ENCODE data around the gene MITF.
"Not testable (repeated sequence)": the region's sequence is repeated elsewhere in the genome, so short reads cannot be mapped to it uniquely, and the experiment has no call there.

MITF gene

DNA sequence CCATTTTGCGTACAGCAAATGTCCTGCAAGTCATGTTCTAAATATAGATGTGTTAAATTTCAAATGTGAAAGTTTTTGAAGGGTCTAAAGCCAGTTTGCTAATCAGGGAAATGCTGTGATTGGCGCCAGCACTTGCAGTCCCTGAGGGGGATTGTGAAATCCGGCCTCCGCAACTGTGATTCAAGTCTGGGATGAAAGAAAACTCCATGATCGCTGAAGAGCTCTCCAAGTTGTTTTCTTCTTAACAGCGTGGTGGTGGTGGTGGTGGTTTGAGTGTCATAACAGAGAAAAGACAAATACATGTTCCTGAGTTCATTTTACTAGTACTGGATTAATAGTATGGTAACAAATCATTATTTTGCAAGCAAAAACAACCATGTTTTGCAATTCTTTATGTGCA is 51.8 kb downstream of the MITF start:
- DNase-seq: no peak

DNA sequence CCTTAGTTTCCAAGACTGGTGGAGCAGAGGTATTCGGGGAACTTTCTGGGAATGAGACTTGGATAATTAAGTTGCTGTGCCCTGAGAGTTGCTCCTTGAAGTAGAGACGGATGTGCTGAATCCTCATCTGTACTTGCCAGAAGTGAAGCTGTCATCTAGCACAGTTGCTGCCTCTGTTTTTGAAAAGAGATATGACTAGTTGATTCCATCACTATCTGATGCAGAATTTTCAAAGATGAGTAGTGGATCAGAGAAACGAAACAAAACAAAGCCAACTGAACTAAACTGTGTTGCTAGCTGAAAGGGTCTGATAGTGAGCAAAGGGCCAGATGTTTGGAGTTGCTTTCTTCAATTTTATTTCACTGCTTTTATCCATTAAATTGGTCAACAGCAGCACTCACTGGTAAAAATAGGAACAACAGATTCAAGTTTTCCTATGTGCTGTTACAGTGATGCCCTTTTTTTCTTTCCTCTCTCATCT is 52.7 kb downstream of the MITF start:
- no peak for DNase-seq

DNA sequence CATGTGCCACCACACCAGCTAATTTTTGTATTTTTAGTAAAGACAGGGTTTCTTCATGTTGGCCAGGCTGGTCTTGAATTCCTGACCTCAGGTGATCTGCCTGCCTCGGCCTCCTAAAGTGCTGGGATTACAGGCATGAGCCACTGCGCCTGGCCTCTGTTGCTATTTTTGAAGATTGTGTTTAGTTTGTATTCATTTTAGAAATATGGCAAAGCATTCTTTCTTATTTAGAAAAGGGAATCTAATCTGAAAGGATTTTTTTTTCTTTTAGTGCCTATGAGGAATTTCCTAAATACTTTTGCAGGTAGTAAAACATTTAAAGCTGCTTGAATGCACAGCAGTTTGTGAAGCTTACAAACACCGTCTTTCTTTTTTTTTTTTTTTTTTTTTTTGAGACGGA is 56.9 kb downstream of the MITF start:
- not testable (repeated sequence) for DNase-seq

DNA sequence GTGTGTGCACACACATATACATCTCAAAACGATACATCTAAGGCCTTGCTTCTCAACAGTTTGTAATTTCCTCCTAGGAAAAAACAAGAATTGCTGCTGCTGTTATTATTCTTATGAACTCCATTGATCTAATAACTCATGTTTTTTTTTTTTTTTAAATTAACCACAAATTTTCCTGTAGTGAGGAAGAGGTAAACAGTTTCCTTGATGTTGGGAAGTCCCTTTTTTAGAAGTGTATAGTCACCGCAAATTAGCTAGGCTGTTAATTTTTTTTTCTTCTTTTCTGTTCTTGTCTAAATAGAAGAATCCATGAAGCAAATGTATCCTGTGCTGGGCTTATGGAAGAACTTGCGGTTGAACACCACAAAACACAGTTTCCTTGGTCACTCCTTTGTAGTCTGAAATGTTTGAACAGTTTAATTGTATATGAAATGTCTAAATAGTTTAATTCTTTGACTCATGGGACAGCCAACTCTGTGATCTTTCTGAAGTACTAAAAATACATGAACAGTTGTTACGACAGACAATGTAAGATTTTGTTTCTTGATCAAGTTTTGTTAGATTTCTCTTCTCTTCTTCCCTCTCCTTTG is 64.5 kb downstream of the MITF start:
- DNase-seq: no peak

DNA sequence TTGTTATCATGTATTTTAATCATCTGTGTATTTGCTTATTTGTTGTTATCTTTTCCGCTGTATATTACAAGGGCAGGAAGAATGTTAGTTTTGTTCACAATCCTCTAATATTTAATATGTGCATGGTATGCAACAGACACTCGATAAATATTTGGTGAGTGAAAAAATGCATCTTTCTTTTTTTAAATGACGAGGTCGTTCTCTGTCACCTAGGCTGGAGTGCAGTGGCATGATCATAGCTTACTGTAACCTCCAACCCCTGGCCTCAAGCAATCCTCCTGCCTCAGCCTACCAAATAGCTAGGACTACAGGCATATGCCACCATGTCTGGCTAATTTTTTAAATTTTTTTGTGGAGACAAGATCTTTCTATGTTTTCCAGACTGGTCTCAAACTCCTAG is 66.2 kb downstream of the MITF start:
- no peak for DNase-seq

DNA sequence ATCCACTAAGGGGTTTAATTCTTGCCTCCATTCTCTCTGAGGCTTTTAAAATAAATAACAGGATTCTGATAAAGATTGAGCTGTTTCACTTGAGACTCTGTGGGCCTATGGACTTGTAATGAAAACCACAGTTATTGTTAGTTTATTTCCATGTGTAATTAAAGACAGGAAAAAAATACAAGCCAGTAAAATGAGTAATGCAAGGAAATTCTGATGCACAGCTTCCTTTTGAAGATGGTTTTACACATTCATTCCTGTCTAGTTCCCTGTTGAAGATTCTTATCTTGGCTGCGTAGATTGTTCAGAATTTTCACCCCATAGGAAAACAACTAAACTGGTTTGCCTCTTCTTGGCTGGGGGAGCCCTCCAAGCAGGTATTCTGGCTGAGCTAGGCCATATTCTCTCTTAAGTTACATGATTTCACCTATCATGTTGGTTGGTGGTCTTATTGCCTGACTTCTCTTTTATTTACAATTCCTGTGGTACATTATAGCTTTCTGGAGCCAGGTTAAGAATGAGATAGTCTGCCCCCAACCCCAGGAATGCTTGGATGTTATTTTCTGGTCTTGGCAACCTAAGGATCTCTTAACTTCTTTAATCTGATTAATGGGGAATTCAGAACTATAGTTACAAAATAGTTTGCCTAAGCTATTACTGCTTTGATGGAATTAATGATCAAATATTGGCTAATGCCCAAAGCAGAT is 67.6 kb downstream of the MITF start:
- no peak for DNase-seq

DNA sequence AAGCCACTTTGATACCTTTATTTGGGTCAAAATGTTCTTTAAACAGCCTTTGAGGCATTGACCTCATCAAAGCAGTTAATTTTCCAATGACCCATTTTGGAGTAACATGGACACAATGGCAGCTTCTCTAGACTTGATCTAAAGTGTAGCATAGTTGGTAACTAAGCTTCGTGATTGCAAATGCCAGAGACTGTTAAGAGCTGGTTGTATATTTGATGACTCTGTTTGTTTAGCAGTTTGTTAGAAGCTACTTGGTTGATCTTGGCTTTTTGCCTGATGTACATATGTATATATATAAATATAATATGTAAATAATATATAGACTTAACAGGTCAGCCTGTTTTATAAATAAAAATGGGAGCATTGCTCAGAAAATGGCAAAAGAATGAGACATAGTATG is 68.4 kb downstream of the MITF start:
- DNase-seq: no peak

DNA sequence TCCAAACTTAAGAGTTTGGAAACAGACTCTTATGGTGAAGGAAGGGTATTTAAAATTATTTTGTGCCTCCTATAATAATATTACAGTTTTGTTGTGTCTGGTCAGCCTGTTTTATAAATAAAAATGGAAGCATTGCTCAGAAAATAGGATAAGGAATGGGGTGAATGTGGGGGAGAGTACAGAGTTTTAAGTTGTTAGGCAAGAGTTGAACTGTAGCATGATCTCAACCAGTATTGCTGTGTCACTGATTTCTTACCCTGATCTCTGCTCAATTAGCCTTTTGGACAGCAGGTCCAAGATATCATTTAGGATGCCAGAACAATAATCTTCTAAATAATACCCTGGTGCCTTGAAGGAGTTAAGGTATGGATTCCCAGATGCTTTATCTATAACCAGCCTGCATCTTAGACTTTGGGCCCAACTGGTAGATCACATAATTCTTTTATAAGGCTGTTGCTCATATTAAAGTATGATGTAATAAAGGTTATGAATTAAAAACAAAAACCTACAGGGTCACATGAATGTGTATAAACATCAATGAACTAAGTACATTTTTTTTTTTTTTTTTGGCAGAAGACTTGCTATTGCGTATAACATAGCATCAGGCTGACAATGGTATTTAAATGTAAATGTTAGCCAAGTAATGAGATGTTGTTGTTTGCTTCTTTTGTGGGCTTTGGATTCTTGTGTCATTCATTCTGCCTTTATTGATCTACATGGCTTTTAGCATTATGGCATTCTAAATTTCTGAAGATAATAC is 70.0 kb downstream of the MITF start:
- no peak for DNase-seq

DNA sequence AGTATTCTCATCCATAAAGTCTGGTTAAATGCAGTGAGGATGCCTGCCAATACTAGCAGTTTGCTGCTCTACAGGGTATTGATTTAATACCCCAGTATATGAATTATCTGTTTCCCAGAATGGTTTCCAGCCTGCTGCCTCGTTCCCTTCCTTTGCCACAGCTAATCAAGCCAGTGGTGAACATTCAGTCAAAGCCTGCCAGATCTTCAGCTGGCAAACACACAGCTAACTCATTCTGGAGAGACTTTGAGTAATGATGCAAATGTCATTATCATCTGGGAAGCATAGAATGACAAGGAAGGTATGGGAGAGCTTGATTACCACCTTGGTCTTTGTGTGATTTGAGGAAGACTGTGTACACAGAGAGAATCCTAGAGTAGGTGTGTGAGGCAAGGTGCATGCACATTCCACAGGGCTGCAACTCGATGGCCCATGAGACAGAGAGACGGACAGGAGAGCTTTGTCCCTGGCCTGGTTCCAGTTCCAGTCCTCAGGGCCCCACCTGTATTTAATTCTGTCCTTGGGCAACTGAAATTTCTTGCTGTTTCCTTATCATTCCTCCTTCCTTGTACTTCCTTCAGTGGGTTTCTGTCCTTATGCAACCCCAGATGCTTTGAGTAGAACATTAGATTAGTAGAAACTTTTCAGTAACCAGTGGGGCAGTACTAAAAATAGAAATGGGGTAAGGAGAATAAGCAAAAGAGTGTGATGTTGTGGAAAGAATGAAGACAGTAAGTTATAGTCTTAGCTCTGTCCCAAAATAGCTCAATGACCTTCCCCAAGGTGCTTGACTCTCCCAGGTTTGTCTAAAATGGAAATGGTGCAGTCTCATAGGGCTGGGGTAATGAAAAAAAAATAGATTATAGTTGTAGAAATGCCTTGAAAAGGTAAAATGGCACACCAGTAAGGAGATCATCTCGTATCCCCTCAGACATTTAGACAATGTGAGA is 72.5 kb downstream of the MITF start:
- DNase-seq: no peak

DNA sequence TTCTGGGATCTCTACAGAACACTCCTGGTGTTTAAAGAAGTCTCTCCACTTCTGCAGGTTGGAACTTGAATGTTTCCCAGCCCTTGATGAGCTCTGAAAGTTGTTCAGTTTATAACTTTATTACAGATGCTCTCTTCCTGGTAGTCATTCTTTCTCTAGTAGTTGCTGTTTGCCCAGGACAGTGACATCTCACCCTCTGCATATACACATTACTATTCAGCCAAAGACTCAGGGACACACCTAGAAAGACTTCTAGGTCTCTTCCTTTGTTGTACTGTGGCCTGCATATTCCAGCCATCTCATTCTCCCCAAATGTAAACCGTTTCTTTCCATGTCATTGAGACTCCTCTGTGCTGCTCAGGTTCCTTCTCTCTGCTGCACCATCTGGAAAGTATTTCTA is 76.7 kb downstream of the MITF start:
- DNase-seq: no peak

DNA sequence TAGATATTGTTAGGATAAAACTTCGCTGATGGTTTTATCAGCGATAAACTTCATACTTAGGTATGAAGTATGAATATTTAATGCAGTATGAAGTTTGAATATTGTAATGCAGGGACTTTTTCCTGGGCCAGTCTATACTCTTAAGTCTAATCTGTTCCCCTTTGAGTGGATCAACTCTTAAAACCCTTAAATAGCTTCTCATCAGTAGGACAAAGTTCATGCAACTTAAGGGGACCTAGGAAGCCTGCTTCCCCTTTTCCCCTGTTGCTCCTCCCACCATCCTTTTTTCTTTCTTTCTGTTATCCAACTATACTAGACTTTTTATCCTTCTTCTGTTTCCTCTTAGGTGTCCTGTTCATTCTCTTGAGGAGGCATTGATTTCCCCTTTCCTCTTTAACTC is 78.7 kb downstream of the MITF start:
- DNase-seq: no peak

DNA sequence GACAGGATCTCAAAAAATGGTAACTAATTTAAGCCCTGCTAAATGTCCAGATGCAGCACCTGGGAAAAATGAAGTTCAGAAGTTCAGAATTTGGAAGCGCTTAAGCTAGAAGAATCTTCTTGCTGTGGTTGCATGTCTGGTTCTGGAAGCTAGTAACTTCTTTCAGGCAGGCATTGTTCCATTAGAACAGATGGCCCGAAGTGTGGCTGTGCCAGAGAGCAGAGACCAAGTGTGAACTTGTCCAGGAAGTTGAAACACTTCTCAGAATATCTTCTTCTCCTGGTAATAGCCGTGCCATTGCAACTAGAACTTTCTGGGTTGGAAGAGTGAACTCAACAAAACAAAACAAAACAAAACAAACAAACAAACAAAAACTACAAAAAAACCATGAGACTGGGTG is 80.0 kb downstream of the MITF start:
- no peak for DNase-seq

DNA sequence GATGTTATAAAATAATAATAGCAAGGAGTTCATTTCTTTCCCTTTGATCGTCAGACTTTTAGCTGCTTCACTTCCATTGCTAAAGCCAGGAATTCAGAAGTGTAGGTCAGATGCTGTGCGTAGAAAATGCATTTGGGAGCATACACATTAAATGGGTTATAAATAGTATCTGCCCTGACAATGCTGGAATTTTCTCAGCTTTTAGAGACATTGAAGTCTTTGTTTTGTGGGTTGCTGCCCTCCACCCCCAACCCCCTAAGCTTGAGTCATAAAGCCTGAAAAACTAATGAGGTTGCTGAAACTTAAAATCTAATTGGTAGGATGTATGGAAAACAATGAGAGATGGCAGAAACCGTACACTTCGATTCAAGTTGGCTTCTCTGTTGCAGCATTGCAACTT is 81.9 kb downstream of the MITF start:
- no peak for DNase-seq

DNA sequence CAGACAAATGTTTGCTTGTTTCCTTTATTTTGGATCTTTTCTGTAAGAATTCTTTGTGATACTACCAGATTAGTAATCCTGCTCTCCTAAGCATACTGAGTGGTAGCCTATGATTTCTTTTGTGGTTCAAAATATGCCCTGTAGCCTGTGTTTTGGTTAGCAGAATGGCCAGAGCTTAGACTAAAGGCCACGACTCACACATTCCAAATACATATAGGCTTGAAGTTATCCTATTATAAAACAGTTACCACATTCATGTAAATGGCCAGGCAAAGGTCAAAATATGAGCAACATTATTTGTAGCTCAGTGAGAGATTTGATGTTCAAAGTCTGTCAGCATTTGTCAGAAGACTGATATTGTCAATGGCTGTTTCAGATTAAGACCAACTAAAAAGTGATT is 84.5 kb downstream of the MITF start:
- DNase-seq: no peak

DNA sequence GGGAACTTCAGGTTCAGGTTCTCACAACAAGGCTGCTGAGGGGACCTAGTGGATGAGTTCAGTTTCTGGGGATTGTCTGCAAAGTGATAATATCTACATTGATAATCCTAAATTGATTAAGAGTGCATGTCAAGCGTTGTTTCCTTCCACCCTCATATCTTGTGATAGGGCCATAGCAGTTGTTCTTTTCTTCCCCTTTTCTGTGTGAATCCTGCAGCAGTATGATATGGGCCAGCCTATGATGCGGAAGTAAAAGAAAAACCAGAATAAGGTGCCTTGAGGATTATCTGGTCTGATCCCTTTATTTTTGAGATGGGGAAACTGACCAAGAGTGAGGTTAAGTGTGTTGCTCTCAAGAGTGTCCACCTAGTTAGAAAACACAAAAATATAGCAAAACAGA is 86.2 kb downstream of the MITF start:
- DNase-seq: no peak

DNA sequence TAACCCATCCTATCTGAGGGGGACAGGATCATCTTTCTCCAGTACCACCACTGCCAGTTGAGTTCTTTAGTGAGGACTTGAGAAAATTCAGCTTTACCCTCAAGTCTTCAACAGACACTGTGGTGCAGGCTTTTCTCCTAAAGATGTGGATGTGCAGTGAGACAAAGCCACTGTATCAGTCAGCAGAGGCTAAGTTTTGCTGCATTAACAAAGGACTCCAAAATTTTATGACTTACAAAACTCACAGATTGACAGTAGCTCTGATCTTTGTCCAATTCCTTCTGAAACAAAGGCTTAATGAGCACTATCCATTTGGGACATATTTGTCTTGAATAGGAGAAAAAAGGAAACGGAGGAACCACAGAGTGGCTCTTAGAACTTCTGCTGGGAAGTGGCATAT is 87.9 kb downstream of the MITF start:
- no peak for DNase-seq

DNA sequence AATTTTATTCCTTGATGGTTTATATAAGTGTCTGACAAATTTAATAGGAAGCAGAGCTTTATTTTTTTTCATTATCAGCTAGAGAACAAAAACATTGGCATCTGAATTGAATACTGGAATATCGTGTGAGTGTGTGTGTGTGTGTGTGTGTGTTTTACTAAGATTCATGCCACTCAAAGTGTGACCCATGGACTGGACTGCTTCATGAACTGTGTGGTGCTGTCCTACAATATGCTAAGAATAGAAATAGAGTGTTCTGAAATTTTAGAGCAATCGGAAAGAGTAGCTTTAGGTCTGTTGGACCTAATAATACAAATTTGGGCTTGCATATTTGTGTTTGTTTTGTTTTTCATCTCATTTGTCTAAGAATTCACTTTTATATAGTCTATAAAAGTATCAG is 89.6 kb downstream of the MITF start:
- DNase-seq: no peak

DNA sequence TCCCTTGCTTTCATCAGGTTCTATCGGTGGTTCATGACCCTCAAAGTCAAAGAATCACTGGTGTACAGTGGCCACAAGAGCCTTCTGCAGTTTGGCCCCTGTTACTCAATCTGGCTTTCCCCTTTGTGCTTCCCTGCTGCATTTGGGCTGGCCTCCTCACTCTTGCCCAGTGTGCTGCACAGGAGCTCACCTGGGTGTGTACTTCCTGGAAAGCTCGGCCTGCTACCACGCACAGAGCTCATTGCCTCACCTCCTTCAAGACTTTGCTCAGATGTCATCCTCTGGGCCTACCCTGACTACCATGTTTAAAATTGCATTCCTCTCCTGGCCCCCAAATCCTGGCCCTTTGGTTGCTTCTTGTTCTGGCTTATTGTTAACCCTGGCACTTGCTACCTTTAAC is 90.9 kb downstream of the MITF start:
- DNase-seq: no peak

DNA sequence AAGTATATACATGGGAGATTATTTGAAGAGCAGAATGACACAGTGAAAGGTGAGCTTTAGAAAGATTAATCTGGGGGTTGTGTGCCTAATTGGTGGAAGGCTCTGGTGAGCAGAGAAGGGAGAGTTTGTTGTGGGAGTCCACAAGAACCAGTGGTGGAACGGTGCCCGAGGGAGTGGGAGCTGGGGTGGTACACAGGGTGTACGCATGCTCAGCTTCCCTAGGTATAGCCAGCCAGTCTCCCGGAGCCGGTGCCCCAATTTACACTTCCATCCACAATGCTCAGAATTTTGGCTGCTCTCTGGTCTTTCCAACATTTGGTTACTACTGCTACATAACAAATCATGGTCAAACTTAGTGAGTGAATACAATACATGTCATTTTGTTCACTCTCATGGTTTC is 92.5 kb downstream of the MITF start:
- DNase-seq: no peak

DNA sequence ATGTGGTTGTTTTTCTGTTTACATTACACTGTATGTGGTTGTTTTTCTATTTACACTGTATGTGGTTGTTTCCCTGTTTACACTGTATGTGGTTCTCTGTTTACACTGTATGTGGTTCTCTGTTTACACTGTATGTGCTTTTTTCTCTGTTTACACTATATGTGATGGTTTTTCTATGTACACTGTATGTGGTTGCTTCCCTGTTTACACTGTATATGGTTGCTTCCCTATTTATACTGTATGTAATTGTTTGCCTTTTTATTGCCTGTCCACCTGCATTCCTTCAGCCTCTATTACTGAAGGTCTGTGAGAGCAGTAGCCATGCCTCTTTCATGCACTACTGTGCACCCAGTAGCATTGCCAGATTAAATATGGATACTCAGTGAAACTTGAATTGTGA is 94.3 kb downstream of the MITF start:
- no peak for DNase-seq

DNA sequence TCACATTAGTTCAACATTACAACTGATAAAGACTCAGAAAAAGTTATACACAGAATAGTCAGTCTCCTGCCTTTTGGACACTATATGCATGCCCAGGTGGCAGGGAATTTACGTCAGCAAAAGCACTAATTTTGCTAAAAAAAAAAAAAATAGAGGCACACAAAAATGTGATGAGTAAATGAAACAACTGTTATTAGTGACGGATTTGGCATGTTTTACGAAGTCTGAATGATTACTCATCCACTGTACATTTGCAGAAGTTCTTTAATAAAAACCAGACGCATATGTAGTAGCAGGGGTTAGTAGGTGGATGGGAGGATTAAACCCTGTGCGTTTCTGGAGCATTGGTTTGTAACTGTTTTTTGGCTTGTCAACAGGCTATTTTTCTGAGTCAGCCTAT is 99.0 kb downstream of the MITF start:
- DNase-seq: no peak

DNA sequence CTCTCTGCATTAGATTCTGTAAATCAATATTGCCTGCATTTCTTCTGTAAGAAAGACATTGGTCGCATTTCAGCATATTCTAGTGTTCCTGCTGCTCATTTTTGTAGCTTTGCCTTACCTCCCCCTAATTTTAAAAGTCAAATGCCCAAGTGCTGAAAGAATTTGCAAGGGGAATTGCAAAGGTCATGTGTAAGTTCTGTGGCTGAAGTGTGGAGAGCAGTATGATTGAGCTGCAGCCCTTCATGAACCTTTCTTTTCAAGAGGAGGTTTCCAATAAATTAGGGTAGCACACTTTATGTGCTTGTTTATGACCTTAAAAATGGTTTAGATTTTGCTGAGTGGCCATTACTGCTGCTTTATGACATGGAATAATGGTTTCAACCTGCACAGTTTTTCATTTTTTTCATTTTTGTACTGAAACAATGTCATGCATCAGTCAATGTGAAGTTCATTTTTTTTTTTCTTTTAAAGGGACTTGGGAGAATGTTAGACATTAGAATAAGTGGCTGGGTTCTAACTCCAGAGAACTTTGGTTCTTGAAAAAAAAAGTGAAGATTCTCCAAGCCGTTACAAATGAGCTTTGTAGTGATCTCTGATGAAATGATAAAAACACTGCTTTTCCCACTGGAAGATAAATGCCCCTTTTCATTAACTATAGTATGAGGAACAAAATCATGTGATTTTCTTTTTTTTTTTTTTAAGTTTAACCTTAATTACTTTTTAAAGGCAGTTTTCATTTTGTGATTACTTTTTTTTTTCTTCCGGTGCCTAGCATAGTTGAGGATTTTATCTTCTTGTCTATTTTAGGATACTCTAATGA is 99.6 kb downstream of the MITF start:
- DNase-seq: no peak

Data from 8988T (cell line).